ENCODE results near the gene CD27.
"Not testable (repeated sequence)": the region's sequence is repeated elsewhere in the genome, so short reads cannot be mapped to it uniquely, and the experiment has no call there.

CD27 gene

GRCh38 chr12:6493497-6494257 is 48.9 kb downstream of the CD27 start, which contains the start of gene NCAPD2:
NCAPD2 (plus strand) TSS chr12:6494102; CDS start chr12:6495099, 997 bp downstream.
- H3K4me3 ChIP-seq (ENCODE audit: low read depth, low read length): peak within 1 kb of the TSS; percentile 90
- DNase-seq (ENCODE audit: low read depth): peak; percentile 90
- TF ChIP-seq, protein P1, sequence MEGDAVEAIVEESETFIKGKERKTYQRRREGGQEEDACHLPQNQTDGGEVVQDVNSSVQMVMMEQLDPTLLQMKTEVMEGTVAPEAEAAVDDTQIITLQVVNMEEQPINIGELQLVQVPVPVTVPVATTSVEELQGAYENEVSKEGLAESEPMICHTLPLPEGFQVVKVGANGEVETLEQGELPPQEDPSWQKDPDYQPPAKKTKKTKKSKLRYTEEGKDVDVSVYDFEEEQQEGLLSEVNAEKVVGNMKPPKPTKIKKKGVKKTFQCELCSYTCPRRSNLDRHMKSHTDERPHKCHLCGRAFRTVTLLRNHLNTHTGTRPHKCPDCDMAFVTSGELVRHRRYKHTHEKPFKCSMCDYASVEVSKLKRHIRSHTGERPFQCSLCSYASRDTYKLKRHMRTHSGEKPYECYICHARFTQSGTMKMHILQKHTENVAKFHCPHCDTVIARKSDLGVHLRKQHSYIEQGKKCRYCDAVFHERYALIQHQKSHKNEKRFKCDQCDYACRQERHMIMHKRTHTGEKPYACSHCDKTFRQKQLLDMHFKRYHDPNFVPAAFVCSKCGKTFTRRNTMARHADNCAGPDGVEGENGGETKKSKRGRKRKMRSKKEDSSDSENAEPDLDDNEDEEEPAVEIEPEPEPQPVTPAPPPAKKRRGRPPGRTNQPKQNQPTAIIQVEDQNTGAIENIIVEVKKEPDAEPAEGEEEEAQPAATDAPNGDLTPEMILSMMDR (IDR thresholded peaks at IDR 0.05; ENCODE audit: low read depth, low read length, missing control alignments): peak; percentile 33

DNA sequence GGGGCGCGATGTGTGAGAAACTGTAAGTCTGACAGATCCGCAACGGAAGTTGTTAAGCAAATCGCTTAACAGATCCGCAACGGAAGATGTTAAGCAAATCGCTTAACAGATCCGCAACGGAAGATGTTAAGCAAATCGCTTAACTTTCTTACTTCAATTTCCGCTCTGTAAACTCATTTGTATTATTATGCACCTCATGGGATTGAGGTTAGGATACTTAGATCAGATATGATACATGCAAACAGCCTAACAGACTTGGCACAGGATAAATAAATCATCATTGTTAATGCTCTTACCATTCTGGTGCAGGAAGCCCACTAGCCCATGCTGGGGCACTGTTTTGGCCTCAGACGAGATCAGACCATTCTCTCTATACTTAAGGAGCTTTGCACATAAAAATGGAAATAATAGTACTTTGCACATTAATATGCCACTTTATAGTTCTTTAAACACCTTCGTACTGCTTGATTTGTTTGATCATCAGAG is 49.5 kb downstream of the CD27 start:
- TF ChIP-seq, protein P1 (IDR thresholded peaks at IDR 0.05; ENCODE audit: low read depth, low read length, missing control alignments): peak; percentile 24
- peak overlapping the region; percentile 90 for H3K4me3 ChIP-seq (ENCODE audit: low read depth, low read length)
- peak; percentile 8 for DNase-seq (ENCODE audit: low read depth)

- DNase-seq (ENCODE audit: low read depth): no peak
- TF ChIP-seq, protein P1 (IDR thresholded peaks at IDR 0.05; ENCODE audit: low read depth, low read length, missing control alignments): no peak
- peak overlapping the region; percentile 90 for H3K4me3 ChIP-seq (ENCODE audit: low read depth, low read length)
Measured at GRCh38 chr12:6494968-6495367, 50.2 kb downstream of the CD27 start.

- not testable (repeated sequence) for H3K4me3 ChIP-seq (ENCODE audit: low read depth, low read length); DNase-seq (ENCODE audit: low read depth)
Measured at GRCh38 chr12:6497291-6497690, 52.5 kb downstream of the CD27 start.

- DNase-seq (ENCODE audit: low read depth): no peak
- TF ChIP-seq, protein P1 (IDR thresholded peaks at IDR 0.05; ENCODE audit: low read depth, low read length, missing control alignments): no peak
- H3K4me3 ChIP-seq (ENCODE audit: low read depth, low read length): no peak overlapping the region
Measured at GRCh38 chr12:6500466-6500865, 55.7 kb downstream of the CD27 start.

Data from GM12864 (cell line).